Activated naive CD4-positive, alpha-beta T cell treated with anti-CD3 and anti-CD28 coated beads, Interleukin-2, amount 50 U/mL, for 24 hours (primary cell): ENCODE data around the gene GABARAPL1.

Experiments
- H3K27ac Mint-ChIP-seq: one replicate; pipeline ENCODE4 v1.8.0; 2021; ENCODE audit warnings: mild to moderate bottlenecking, mixed read lengths
- H3K27me3 Mint-ChIP-seq: one replicate; pipeline ENCODE4 v1.8.0; 2021; ENCODE audit warnings: mixed read lengths
- H3K36me3 Mint-ChIP-seq: one replicate; pipeline ENCODE4 v1.8.0; 2021; ENCODE audit warnings: mixed read lengths
- H3K4me1 Mint-ChIP-seq: one replicate; pipeline ENCODE4 v1.8.0; 2021; ENCODE audit warnings: mixed read lengths
- H3K4me3 Mint-ChIP-seq: one replicate; pipeline ENCODE4 v1.8.0; 2021; ENCODE audit warnings: mild to moderate bottlenecking, mixed read lengths
- H3K9me3 Mint-ChIP-seq: one replicate; pipeline ENCODE4 v1.8.0; 2021; ENCODE audit warnings: mixed read lengths

The GABARAPL1 gene

GRCh38 chr12:10241290-10241689 lies 28.6 kb downstream of the GABARAPL1 start:
- no peaks in the 10 kb centered on the region for H3K9me3 Mint-ChIP-seq
- peaks cover 13% of the 10 kb centered on the region for H3K4me1 Mint-ChIP-seq
- H3K4me3 Mint-ChIP-seq, result no peak overlapping the region
- peaks cover 5% of the 10 kb centered on the region for H3K27me3 Mint-ChIP-seq
- no peaks in the 10 kb centered on the region for H3K36me3 Mint-ChIP-seq
- H3K27ac Mint-ChIP-seq, result no peak overlapping the region

- no peak overlapping the region for H3K4me3 Mint-ChIP-seq
Observed at GRCh38 chr12:10241727-10242126, 29.1 kb downstream of the GABARAPL1 start.

GRCh38 chr12:10242539-10242938 lies 29.9 kb downstream of the GABARAPL1 start:
- no peaks in the 10 kb centered on the region for H3K9me3 Mint-ChIP-seq
- no peaks in the 10 kb centered on the region for H3K36me3 Mint-ChIP-seq
- H3K27ac Mint-ChIP-seq, result no peak overlapping the region
- peaks cover 14% of the 10 kb centered on the region for H3K4me1 Mint-ChIP-seq
- H3K4me3 Mint-ChIP-seq, result no peak overlapping the region
- peaks cover 5% of the 10 kb centered on the region for H3K27me3 Mint-ChIP-seq

More at GRCh38 chr12:10241727-10242126, 29.1 kb downstream of the GABARAPL1 start:
- Mint-ChIP-seq H3K27me3 (peaks cover 5% of the 10 kb centered on the region), H3K4me1 (peaks cover 13% of the 10 kb centered on the region), H3K9me3 (no peaks in the 10 kb centered on the region), H3K27ac (no peak overlapping the region), H3K36me3 (no peaks in the 10 kb centered on the region)

- Mint-ChIP-seq H3K36me3 (no peaks in the 10 kb centered on the region), H3K4me3 (no peak overlapping the region), H3K27me3 (peaks cover 6% of the 10 kb centered on the region), H3K9me3 (no peaks in the 10 kb centered on the region), H3K27ac (no peak overlapping the region), H3K4me1 (peaks cover 18% of the 10 kb centered on the region)
Observed at GRCh38 chr12:10243818-10244520, 31.3 kb downstream of the GABARAPL1 start.

GRCh38 chr12:10247436-10248058 lies 34.9 kb downstream of the GABARAPL1 start:
- peaks cover 18% of the 10 kb centered on the region for H3K4me1 Mint-ChIP-seq
- H3K9me3 Mint-ChIP-seq, result no peaks in the 10 kb centered on the region
- H3K27me3 Mint-ChIP-seq, result peaks cover 4% of the 10 kb centered on the region
- H3K27ac Mint-ChIP-seq, result no peak overlapping the region
- H3K4me3 Mint-ChIP-seq, result no peak overlapping the region
- H3K36me3 Mint-ChIP-seq, result no peaks in the 10 kb centered on the region

- Mint-ChIP-seq H3K4me1 (peaks cover 5% of the 10 kb centered on the region), H3K27ac (no peak overlapping the region), H3K9me3 (no peaks in the 10 kb centered on the region), H3K4me3 (peak overlapping the region; percentile 31), H3K36me3 (no peaks in the 10 kb centered on the region), H3K27me3 (peaks cover 3% of the 10 kb centered on the region)
Observed at GRCh38 chr12:10249690-10250455, 37.2 kb downstream of the GABARAPL1 start.

- H3K4me1 Mint-ChIP-seq, result peaks cover 5% of the 10 kb centered on the region
- H3K27me3 Mint-ChIP-seq, result peaks cover 3% of the 10 kb centered on the region
- H3K36me3 Mint-ChIP-seq, result no peaks in the 10 kb centered on the region
- peaks cover 5% of the 10 kb centered on the region for H3K9me3 Mint-ChIP-seq
- no peak overlapping the region for H3K4me3 Mint-ChIP-seq
- no peak overlapping the region for H3K27ac Mint-ChIP-seq
Observed at GRCh38 chr12:10251669-10252068, 39.0 kb downstream of the GABARAPL1 start.

GRCh38 chr12:10252201-10252600 lies 39.5 kb downstream of the GABARAPL1 start:
- Mint-ChIP-seq H3K4me3 (no peak overlapping the region), H3K9me3 (peaks cover 5% of the 10 kb centered on the region), H3K27ac (no peak overlapping the region), H3K27me3 (peaks cover 3% of the 10 kb centered on the region), H3K4me1 (peaks cover 5% of the 10 kb centered on the region), H3K36me3 (no peaks in the 10 kb centered on the region)

GRCh38 chr12:10256064-10256463 lies 43.4 kb downstream of the GABARAPL1 start:
- Mint-ChIP-seq H3K4me3 (no peak overlapping the region), H3K36me3 (no peaks in the 10 kb centered on the region), H3K27me3 (peaks cover 12% of the 10 kb centered on the region), H3K9me3 (peaks cover 5% of the 10 kb centered on the region), H3K4me1 (no peaks in the 10 kb centered on the region), H3K27ac (no peak overlapping the region)

- Mint-ChIP-seq H3K27me3 (peaks cover 11% of the 10 kb centered on the region), H3K36me3 (no peaks in the 10 kb centered on the region), H3K4me1 (no peaks in the 10 kb centered on the region), H3K27ac (no peak overlapping the region), H3K9me3 (no peaks in the 10 kb centered on the region), H3K4me3 (no peak overlapping the region)
Observed at GRCh38 chr12:10260927-10261326, 48.2 kb downstream of the GABARAPL1 start.

GRCh38 chr12:10268037-10268436 lies 55.4 kb downstream of the GABARAPL1 start:
- Mint-ChIP-seq H3K9me3 (no peaks in the 10 kb centered on the region), H3K27ac (no peak overlapping the region), H3K4me3 (no peak overlapping the region)

GRCh38 chr12:10272467-10272866 lies 59.8 kb downstream of the GABARAPL1 start:
- no peaks in the 10 kb centered on the region for H3K36me3 Mint-ChIP-seq
- no peaks in the 10 kb centered on the region for H3K4me1 Mint-ChIP-seq
- H3K9me3 Mint-ChIP-seq, result no peaks in the 10 kb centered on the region
- H3K27ac Mint-ChIP-seq, result peak overlapping the region; percentile 17
- H3K4me3 Mint-ChIP-seq, result no peak overlapping the region
- peaks cover 4% of the 10 kb centered on the region for H3K27me3 Mint-ChIP-seq

More at GRCh38 chr12:10268037-10268436, 55.4 kb downstream of the GABARAPL1 start:
- Mint-ChIP-seq H3K36me3 (no peaks in the 10 kb centered on the region), H3K4me1 (no peaks in the 10 kb centered on the region), H3K27me3 (no peaks in the 10 kb centered on the region)
